ENCODE data around the gene TSBP1.
"Not testable (repeated sequence)": the region's sequence is repeated elsewhere in the genome, so short reads cannot be mapped to it uniquely, and the experiment has no call there.

- TF ChIP-seq POLR2A, CTCF (IDR thresholded peaks at IDR 0.05): not testable (repeated sequence)
These were observed 114.4 kb downstream of the TSBP1 start for GRCh38 chr6:32257262-32257661.

Measured in heart left ventricle (tissue), 13 donors.